Panc1 (cell line): Measurements from ENCODE around the gene ZBTB20.

Experiments used
- CTCF ChIP-seq: fragments of 450-650 bp; IDR thresholded peaks from 2 replicates; pipeline ENCODE4 v1.5.1; 2017; ENCODE audit warnings: mild to moderate bottlenecking
- POLR2AphosphoS5 ChIP-seq: IDR thresholded peaks from 2 replicates; pipeline ENCODE4 v1.6.1; 2012; ENCODE audit warnings: mild to moderate bottlenecking, low read depth, low read length, moderate library complexity
- TCF7L2 ChIP-seq: IDR thresholded peaks from 2 replicates; pipeline ENCODE4 v1.6.1; 2011; ENCODE audit warnings: mild to moderate bottlenecking, low read depth, low read length, inconsistent platforms

GRCh38 chr3:114476511-114476910 lies 670.6 kb downstream of the ZBTB20 start:
- TF ChIP-seq TCF7L2 (no peak), POLR2AphosphoS5 (no peak), CTCF (no peak)
